Breast epithelium (tissue), 4 donors: ENCODE measurements around the gene ZSCAN20. TPM values are rescaled to one million over a fixed set of nuclear protein-coding genes. Genes with fewer than 3 reads are reported as not detected.

Experiments
- DNase-seq, 2 donors: peaks; one replicate each; pipeline ENCODE4 v3.0.0-alpha.2; 2019; ENCODE audit warnings: low spot score in 2 of 2
- H3K27ac ChIP-seq, 2 donors: fragments of 200-600 bp; sonication (generic) in 1 of 2; one replicate each; pipeline ENCODE4 v1.5.1; 2016 to 2019; ENCODE audit warnings: mild to moderate bottlenecking in 1 of 2
- H3K27me3 ChIP-seq, 2 donors: fragments of 200-600 bp; sonication (generic) in 1 of 2; one replicate each; pipeline versions ENCODE4 v1.5.1 to v1.6.0; 2017 to 2019; ENCODE audit warnings: control low read depth in 1 of 2, mild to moderate bottlenecking in 1 of 2
- H3K36me3 ChIP-seq: fragments of 200-600 bp; one replicate; pipeline ENCODE4 v1.5.1; 2019
- H3K4me1 ChIP-seq, 2 donors: fragments of 200-600 bp; sonication (generic); one replicate each; pipeline ENCODE4 v1.5.1; 2016 to 2019; ENCODE audit warnings: control low read depth in 1 of 2
- H3K4me3 ChIP-seq, 3 donors: fragments of 200-600 bp; sonication (generic); 1 replicate in 2 of 3; 2 replicates in 1 of 3; pipeline ENCODE4 v1.5.1; 2016 to 2019; ENCODE audit warnings: mild to moderate bottlenecking in 3 of 3, moderate library complexity in 2 of 3
- H3K9me3 ChIP-seq, 2 donors: fragments of 200-600 bp; sonication (generic) in 1 of 2; one replicate each; pipeline ENCODE4 v1.5.1; 2016 to 2019; ENCODE audit warnings: control low read depth in 1 of 2
- POLR2A ChIP-seq: fragments of 450-650 bp; IDR thresholded peaks from one replicate; pipeline ENCODE4 v1.6.1; 2016; ENCODE audit warnings: antibody characterized with exemption, mild to moderate bottlenecking, moderate library complexity
- POLR2AphosphoS5 ChIP-seq, 3 donors: sonication (generic); formaldehyde crosslinking; IDR thresholded peaks; one replicate each; pipeline ENCODE4 v1.6.1; 2017; ENCODE audit warnings: antibody characterized with exemption in 3 of 3
- intact Hi-C: fragments of 100-400 bp; cut with DNase I; formaldehyde crosslinking; loops from one replicate; pipeline ENCODE4 v1.15.1; 2023; ENCODE audit warnings: low total_unique reads
- total RNA-seq, 3 donors: library from RNA; depleted of rRNA; stranded (reverse); fragments of >200 nt; gene quantifications; one replicate each; pipeline ENCODE4 v1.1.0, GENCODE V29; 2016
- TF ChIP-seq, protein P1 (sequence below), 3 donors: fragments of 450-650 bp; IDR thresholded peaks; one replicate each; pipeline ENCODE4 v1.5.1; 2016 to 2017; ENCODE audit warnings: antibody characterized with exemption in 3 of 3, mild to moderate bottlenecking in 3 of 3, moderate library complexity in 3 of 3

ZSCAN20 gene
- total RNA-seq, 3 donors from 2014 or later: 4.2 to 7.9 (median 7.5) TPM

DNA sequence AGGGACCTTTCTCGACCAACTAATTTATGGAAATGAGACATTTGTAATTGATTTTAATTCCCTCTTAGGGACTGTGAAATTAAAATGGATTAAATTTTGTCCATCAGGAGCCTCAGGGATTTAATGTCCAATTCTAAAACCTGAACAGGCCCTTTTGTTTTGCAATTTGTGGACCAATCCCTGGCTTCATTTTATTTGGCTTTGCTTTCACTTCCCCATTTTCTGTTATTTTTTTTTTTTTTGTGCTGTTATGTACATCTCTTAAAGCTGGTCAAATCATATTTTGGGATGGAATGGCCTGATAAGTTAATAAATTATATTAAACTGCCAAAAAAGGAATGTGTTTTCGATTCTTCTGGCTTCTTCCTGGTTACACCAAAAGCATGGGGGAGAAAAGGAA is 28.9 kb downstream of the ZSCAN20 start:
- peaks cover 18 to 23% of the 10 kb centered on the region in 2 donors for H3K9me3 ChIP-seq
- no peak for DNase-seq
- intact Hi-C loops: no loop called here

DNA sequence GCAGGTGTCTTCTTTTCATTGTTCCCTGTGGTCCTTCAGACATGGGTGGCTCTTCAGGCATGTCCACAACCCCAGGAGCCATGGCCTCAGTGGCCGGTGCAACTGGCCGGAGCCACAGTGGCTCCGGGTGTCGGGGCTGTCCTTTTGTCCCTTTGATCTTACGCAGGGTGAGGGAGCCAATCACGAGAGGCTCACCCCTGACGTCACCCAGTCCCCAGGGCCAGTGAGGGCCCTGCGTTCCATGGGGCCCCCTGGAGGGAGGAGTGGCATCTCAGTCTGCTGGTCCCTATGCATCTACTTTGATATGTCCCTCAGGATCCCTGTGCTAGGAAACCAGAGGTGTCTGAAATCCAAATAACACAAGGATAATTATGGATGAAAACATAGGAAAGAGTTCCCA is 29.3 kb downstream of the ZSCAN20 start:
- Histone ChIP-seq H3K36me3 (no peaks in the 10 kb centered on the region), H3K4me3 (no peak overlapping the region), H3K9me3 (peaks cover 14 to 18% of the 10 kb centered on the region in 2 donors), H3K27ac (no peak overlapping the region), H3K4me1 (no peaks in the 10 kb centered on the region), H3K27me3 (no peaks in the 10 kb centered on the region)
- intact Hi-C loops: no loop called here
- TF ChIP-seq, protein P1, sequence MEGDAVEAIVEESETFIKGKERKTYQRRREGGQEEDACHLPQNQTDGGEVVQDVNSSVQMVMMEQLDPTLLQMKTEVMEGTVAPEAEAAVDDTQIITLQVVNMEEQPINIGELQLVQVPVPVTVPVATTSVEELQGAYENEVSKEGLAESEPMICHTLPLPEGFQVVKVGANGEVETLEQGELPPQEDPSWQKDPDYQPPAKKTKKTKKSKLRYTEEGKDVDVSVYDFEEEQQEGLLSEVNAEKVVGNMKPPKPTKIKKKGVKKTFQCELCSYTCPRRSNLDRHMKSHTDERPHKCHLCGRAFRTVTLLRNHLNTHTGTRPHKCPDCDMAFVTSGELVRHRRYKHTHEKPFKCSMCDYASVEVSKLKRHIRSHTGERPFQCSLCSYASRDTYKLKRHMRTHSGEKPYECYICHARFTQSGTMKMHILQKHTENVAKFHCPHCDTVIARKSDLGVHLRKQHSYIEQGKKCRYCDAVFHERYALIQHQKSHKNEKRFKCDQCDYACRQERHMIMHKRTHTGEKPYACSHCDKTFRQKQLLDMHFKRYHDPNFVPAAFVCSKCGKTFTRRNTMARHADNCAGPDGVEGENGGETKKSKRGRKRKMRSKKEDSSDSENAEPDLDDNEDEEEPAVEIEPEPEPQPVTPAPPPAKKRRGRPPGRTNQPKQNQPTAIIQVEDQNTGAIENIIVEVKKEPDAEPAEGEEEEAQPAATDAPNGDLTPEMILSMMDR (IDR thresholded peaks at IDR 0.05): no peak
- TF ChIP-seq POLR2A: no peak
- no peak for TF ChIP-seq POLR2AphosphoS5 (IDR thresholded peaks at IDR 0.05)
- DNase-seq: no peak

More for the DNA sequence above, 28.9 kb downstream of the ZSCAN20 start:
- TF ChIP-seq, protein P1 (IDR thresholded peaks at IDR 0.05): no peak
- TF ChIP-seq POLR2A: no peak
- TF ChIP-seq POLR2AphosphoS5 (IDR thresholded peaks at IDR 0.05): no peak
- H3K4me3 ChIP-seq: no peak overlapping the region
- no peaks in the 10 kb centered on the region for H3K4me1 ChIP-seq
- H3K27ac ChIP-seq: no peak overlapping the region
- no peaks in the 10 kb centered on the region for H3K27me3 ChIP-seq
- no peaks in the 10 kb centered on the region for H3K36me3 ChIP-seq

DNA sequence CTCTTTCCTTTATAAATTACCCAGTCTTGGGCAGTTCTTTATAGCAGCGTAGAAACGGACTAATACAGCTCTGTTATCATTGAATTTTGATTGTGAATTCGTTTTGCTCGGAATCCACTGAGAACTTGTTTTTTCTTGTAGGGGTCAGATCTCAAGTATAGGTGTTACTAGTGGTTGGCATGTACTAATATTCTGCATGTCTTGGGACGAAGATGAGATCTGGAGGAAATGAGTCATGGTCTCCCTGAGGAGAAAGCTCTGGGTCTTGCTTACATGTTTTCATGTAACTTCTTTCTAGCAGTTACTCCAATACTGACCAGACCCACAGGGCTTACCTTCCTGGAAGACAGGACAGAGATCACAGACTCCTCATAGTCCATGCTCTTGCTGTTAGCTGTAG is 30.3 kb downstream of the ZSCAN20 start:
- H3K9me3 ChIP-seq: peaks cover 8 to 9% of the 10 kb centered on the region in 2 donors
- TF ChIP-seq, protein P1 (IDR thresholded peaks at IDR 0.05): no peak
- TF ChIP-seq POLR2A: no peak
- no peak for TF ChIP-seq POLR2AphosphoS5 (IDR thresholded peaks at IDR 0.05)
- DNase-seq: no peak
- no peak overlapping the region for H3K27ac ChIP-seq
- H3K4me1 ChIP-seq: no peaks in the 10 kb centered on the region
- no peaks in the 10 kb centered on the region for H3K27me3 ChIP-seq
- H3K4me3 ChIP-seq: no peak overlapping the region
- intact Hi-C loops: no loop called here
- no peaks in the 10 kb centered on the region for H3K36me3 ChIP-seq

DNA sequence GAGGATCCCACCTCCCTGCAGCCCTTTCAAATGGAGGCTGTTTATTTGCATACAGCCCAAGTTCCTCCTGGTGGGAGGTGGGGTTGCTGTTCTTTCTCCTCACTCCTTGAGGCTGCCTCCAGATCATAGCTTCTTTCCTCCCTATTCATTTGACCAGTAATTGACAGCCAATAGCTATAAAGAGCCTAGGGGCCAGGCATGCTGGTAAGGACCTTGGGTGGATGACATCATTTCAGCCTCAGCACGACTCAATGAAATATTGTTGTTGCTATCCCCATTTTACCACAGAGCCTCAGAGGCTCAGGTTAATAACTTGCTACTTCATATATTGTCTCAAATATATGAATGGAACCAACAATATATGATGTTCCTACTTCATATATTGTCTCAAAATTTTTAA is 31.1 kb downstream of the ZSCAN20 start:
- no peak for DNase-seq
- no peak overlapping the region for H3K4me3 ChIP-seq
- H3K36me3 ChIP-seq: no peaks in the 10 kb centered on the region
- no peaks in the 10 kb centered on the region for H3K4me1 ChIP-seq
- no peaks in the 10 kb centered on the region for H3K27me3 ChIP-seq
- H3K27ac ChIP-seq: no peak overlapping the region
- H3K9me3 ChIP-seq: peaks cover 5 to 6% of the 10 kb centered on the region in 2 donors
- TF ChIP-seq, protein P1 (IDR thresholded peaks at IDR 0.05): no peak
- no peak for TF ChIP-seq POLR2A
- no peak for TF ChIP-seq POLR2AphosphoS5 (IDR thresholded peaks at IDR 0.05)
- intact Hi-C loops: no loop called here

DNA sequence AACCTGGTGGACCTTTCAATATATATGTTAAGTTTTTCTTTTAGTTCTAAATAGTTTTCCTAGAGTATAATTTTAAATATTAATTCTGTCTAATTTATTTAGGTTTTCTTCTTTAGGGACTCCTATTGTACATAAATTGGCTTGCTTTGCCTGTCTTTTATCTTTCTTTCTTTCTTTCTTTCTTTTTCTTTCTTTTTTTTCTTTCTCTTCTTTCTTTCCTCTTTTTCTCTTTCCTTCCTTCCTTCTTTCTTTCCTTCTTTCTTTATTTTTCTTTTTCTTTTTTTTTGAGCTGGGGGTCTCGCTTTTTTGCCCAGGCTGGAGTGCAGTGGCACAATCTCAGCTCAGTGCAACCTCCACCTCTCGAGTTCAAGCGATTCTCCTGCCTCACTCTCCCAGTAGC is 35.2 kb downstream of the ZSCAN20 start:
- no peaks in the 10 kb centered on the region for H3K9me3 ChIP-seq
- intact Hi-C loops: no loop called here
- no peak overlapping the region for H3K27ac ChIP-seq
- no peaks in the 10 kb centered on the region for H3K27me3 ChIP-seq
- no peak overlapping the region for H3K4me3 ChIP-seq
- H3K4me1 ChIP-seq: no peaks in the 10 kb centered on the region
- TF ChIP-seq POLR2A (no peak), POLR2AphosphoS5 (IDR thresholded peaks at IDR 0.05) (no peak)
- TF ChIP-seq, protein P1 (IDR thresholded peaks at IDR 0.05): no peak
- DNase-seq: no peak
- no peaks in the 10 kb centered on the region for H3K36me3 ChIP-seq
